GM21526 (cell line): Measurements from ENCODE around the gene ERN2.
A peak's percentile ranks its signal among the peaks of the same experiment; 100 is the strongest.

ENCODE experiments used
- ATAC-seq: cut with Tn5 transposase; IDR thresholded peaks from one replicate; pipeline ENCODE4 v1.9.1; 2021; ENCODE audit warnings: moderate library complexity; ENCODE audit not compliant: unreplicated experiment, low FRiP score

ERN2 gene

GRCh38 chr16:23650674-23651416 is 62.2 kb downstream of the ERN2 start:
- ATAC-seq, result no peak

DNA sequence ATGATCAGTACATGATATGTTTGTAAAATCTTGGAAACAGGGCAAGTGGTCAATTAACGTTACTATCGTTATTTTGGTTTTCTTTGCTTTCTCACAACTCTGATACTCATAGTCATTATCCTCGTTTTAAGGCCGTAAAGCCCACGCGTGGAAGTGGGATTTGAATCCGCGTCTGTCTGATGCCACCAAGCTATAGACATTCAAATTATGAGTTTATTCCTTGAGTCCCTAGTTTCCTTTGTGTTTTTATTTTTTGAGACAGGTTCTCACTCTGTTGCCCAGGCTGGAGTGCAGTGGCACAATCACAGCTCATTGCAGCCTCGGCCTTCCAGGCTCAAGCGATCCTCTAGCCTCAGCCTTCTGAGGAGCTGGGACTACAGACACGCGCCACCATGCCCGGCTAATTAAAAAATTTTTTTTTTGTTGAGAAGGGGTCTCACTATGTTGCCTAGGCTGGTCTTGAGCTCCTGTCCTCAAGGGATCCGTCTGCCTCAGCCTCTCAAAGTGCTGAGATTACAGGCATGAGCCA is 70.7 kb downstream of the ERN2 start:
- ATAC-seq, result no peak

GRCh38 chr16:23640931-23641765 is 71.9 kb downstream of the ERN2 start, which contains the start of the genes DCTN5 and PALB2:
DCTN5 (plus strand) TSS chr16:23641466; CDS start chr16:23641543, 77 bp downstream.
PALB2 (minus strand) TSS chr16:23641310; CDS start chr16:23641157, 153 bp downstream.
- ATAC-seq, result peak; percentile 88

GRCh38 chr16:23640615-23640930 is 72.4 kb downstream of the ERN2 start:
- ATAC-seq, result no peak
